KMS-11 (cell line): ENCODE data around the gene SCFD1.

Experiments used
- H2AFZ ChIP-seq: fragments of 200-600 bp; sonication (generic); 2 replicates; pipeline ENCODE4 v1.6.1; 2016; ENCODE audit warnings: antibody characterized with exemption, mixed run types, low read depth
- H3K27ac ChIP-seq: fragments of 200-600 bp; sonication (generic); 2 replicates; pipeline ENCODE4 v1.6.1; 2016; ENCODE audit warnings: mild to moderate bottlenecking, mixed run types
- H3K27me3 ChIP-seq: fragments of 200-600 bp; sonication (generic); 2 replicates; pipeline ENCODE4 v1.6.1; 2017; ENCODE audit warnings: mild to moderate bottlenecking, low read depth, mixed run types, moderate library complexity; ENCODE audit not compliant: insufficient read depth
- H3K36me3 ChIP-seq: fragments of 200-600 bp; sonication (generic); 2 replicates; pipeline ENCODE4 v1.6.1; 2017; ENCODE audit warnings: mild to moderate bottlenecking, mixed run types; ENCODE audit not compliant: insufficient read depth
- H3K4me1 ChIP-seq: fragments of 200-600 bp; sonication (generic); 2 replicates; pipeline ENCODE4 v1.6.1; 2016; ENCODE audit warnings: mild to moderate bottlenecking, low read depth, mixed run types; ENCODE audit not compliant: poor library complexity, severe bottlenecking
- H3K4me2 ChIP-seq: fragments of 200-600 bp; sonication (generic); 2 replicates; pipeline ENCODE4 v1.7.0; 2016; ENCODE audit warnings: mild to moderate bottlenecking, mixed run types
- H3K4me3 ChIP-seq: fragments of 200-600 bp; sonication (generic); IDR thresholded peaks from 2 replicates; pipeline ENCODE4 v1.6.1; 2017; ENCODE audit warnings: low read depth, low read length, mixed read lengths; ENCODE audit not compliant: insufficient read depth
- H3K79me2 ChIP-seq: fragments of 200-600 bp; sonication (generic); 2 replicates; pipeline ENCODE4 v1.6.1; 2016; ENCODE audit warnings: low read depth, mixed run types; ENCODE audit not compliant: insufficient read depth
- H3K9ac ChIP-seq: fragments of 200-600 bp; sonication (generic); 2 replicates; pipeline ENCODE4 v1.6.1; 2016; ENCODE audit warnings: mild to moderate bottlenecking, mixed run types
- H4K20me1 ChIP-seq: fragments of 200-600 bp; sonication (generic); 2 replicates; pipeline ENCODE4 v1.6.1; 2016; ENCODE audit warnings: mild to moderate bottlenecking, mixed run types; ENCODE audit not compliant: insufficient read depth
- TF ChIP-seq, protein P1 (sequence below): fragments of 200-600 bp; sonication (generic); conservative IDR thresholded peaks from 2 replicates; pipeline ENCODE4 v1.6.1; 2017; ENCODE audit warnings: low read depth, mild to moderate bottlenecking, antibody characterized with exemption, low read length, moderate library complexity, mixed read lengths

Gene SCFD1

DNA sequence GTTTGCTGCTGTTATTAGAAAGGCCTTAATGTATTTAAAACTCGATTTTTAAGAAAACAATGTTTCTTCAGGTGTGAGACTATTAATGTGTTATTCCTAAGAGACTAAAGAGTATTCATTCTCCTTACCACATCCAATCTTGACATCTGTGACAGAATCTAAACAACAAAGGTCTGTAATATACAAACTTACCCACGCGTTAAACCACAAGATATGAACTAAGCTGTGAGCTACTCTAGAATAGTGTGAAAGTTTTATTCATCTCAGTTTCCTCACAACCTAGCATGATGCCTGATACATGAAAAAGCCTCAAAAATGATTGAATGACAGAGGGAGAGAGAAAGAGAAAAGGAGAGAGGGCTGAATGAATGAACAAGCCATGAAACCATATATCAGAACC, 135.0 kb downstream of the SCFD1 start:
- TF ChIP-seq, protein P1, sequence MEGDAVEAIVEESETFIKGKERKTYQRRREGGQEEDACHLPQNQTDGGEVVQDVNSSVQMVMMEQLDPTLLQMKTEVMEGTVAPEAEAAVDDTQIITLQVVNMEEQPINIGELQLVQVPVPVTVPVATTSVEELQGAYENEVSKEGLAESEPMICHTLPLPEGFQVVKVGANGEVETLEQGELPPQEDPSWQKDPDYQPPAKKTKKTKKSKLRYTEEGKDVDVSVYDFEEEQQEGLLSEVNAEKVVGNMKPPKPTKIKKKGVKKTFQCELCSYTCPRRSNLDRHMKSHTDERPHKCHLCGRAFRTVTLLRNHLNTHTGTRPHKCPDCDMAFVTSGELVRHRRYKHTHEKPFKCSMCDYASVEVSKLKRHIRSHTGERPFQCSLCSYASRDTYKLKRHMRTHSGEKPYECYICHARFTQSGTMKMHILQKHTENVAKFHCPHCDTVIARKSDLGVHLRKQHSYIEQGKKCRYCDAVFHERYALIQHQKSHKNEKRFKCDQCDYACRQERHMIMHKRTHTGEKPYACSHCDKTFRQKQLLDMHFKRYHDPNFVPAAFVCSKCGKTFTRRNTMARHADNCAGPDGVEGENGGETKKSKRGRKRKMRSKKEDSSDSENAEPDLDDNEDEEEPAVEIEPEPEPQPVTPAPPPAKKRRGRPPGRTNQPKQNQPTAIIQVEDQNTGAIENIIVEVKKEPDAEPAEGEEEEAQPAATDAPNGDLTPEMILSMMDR = no peak
- Histone ChIP-seq H3K36me3 (no peaks in the 10 kb centered on the region), H4K20me1 (no peaks in the 10 kb centered on the region), H3K27me3 (no peaks in the 10 kb centered on the region), H3K4me1 (no peaks in the 10 kb centered on the region), H3K4me2 (no peak overlapping the region), H3K9ac (no peak overlapping the region), H2AFZ (no peak overlapping the region), H3K4me3 (no peak overlapping the region), H3K79me2 (no peaks in the 10 kb centered on the region), H3K27ac (no peak overlapping the region)

DNA sequence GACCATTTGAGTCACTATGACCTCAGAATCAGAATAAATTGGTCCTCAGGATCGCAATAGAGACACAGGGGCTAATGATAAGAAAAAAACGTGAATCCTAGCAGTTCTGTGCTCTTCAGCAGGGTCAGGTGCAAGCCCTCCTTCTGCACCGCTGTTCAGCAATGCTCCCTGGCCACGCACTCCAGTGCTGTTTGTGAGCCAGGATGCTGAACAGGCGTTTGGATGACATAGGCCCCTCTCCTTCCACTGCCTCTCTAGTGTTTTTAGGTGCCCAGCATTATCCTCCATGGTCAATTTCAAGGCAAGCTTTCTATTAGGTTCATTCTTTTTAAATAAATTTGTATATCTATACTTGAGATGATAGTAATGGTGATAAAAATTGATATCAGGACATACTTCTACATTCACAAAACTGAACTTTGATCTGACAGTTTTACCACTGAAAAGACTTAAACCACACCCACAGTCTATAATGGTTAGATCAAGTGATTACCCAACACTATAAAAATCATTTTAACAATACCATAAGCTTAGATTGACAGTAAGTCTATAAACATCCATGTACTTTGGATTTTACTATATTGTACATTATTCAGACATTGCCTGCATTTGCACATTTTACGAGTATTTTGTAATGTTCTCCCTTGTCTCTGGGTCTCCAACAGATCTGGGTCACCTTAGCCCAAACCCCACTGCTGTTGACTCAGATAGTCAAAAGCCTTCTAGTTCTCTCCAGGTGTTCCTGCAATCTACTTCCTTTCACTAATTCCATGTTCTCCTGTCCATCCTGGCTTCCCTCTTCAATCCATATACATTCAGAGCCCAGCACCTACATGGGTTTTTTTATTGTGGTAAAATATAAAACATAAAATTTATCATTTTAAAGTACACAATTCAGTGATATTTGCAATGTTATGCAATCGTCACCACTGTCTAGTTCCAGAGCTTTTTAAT, 137.3 kb downstream of the SCFD1 start:
- no peaks in the 10 kb centered on the region for H3K4me1 ChIP-seq
- no peak overlapping the region for H3K4me3 ChIP-seq
- no peaks in the 10 kb centered on the region for H3K36me3 ChIP-seq
- H3K9ac ChIP-seq = no peak overlapping the region
- H2AFZ ChIP-seq = no peak overlapping the region
- no peaks in the 10 kb centered on the region for H4K20me1 ChIP-seq
- H3K27me3 ChIP-seq = no peaks in the 10 kb centered on the region
- H3K27ac ChIP-seq = no peak overlapping the region
- no peaks in the 10 kb centered on the region for H3K79me2 ChIP-seq
- no peak overlapping the region for H3K4me2 ChIP-seq
- TF ChIP-seq, protein P1 = no peak

DNA sequence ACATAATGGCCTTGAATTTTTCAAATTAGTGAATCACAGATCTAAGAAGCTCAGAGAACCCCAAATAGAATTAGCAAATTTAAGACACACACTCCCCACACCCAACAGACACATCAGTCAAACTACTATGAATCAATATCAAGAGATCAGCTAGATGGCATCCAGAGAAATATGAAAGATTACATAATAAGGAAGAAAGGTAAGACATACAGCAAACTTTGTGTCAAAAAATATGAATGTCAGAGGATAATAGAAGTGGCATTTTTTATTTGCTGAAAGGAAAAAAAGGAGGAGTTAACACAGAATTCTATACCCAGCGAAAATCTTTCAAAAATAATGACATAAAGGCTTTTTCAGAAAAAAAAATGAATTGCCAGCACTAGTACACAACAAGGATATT, 141.8 kb downstream of the SCFD1 start:
- Histone ChIP-seq H3K9ac (no peak overlapping the region), H3K4me2 (no peak overlapping the region), H3K4me3 (no peak overlapping the region), H4K20me1 (no peaks in the 10 kb centered on the region), H3K36me3 (no peaks in the 10 kb centered on the region), H3K79me2 (no peaks in the 10 kb centered on the region), H3K27me3 (no peaks in the 10 kb centered on the region), H3K27ac (no peak overlapping the region), H2AFZ (no peak overlapping the region), H3K4me1 (no peaks in the 10 kb centered on the region)
- TF ChIP-seq, protein P1 = no peak

DNA sequence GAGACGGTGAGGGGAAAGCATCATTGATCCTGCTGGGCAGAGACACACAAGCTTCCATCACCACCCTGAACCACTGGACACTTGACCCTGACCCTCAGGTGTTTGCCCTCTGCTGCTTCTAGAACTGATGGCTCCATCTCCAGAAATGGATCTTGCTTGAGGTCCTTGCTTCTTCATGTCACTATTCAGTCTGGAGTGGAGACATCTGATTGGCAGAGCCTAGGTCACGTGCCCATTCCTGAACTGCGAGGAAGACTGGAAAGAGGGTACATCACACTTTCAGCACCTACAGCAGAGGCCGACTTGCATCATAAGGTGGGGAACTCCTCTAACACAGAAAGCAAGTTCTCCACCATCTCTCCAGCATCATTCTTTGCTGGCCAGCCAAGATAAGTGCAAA, 145.5 kb downstream of the SCFD1 start:
- no peaks in the 10 kb centered on the region for H4K20me1 ChIP-seq
- H3K27me3 ChIP-seq = no peaks in the 10 kb centered on the region
- H3K4me3 ChIP-seq = no peak overlapping the region
- no peak overlapping the region for H3K27ac ChIP-seq
- no peaks in the 10 kb centered on the region for H3K4me1 ChIP-seq
- H3K79me2 ChIP-seq = no peaks in the 10 kb centered on the region
- no peak overlapping the region for H3K4me2 ChIP-seq
- no peak overlapping the region for H2AFZ ChIP-seq
- H3K9ac ChIP-seq = no peak overlapping the region
- TF ChIP-seq, protein P1 = no peak
- no peaks in the 10 kb centered on the region for H3K36me3 ChIP-seq
